Neural progenitor cell (in vitro differentiated cells): ENCODE measurements around the gene NDUFS8. TPM values are rescaled to one million over a fixed set of nuclear protein-coding genes. Genes with fewer than 3 reads are reported as not detected.

ENCODE experiments used
- DNase-seq: peaks from one replicate; pipeline ENCODE4 v3.0.0-alpha.2; 2016; ENCODE audit warnings: low spot score
- H2AFZ ChIP-seq: fragments of 200-600 bp; sonication (generic); replicated peaks from 2 replicates; pipeline ENCODE4 v1.6.1; 2016; ENCODE audit warnings: antibody characterized with exemption
- H3F3A ChIP-seq: fragments of 200-600 bp; sonication (generic); 2 replicates; pipeline ENCODE4 v1.6.1; 2016; ENCODE audit warnings: antibody characterized with exemption, low read depth
- H3K27ac ChIP-seq: fragments of 200-600 bp; sonication (generic); 2 replicates; pipeline ENCODE4 v1.5.1; 2016; ENCODE audit warnings: mild to moderate bottlenecking
- H3K27me3 ChIP-seq: fragments of 200-600 bp; sonication (generic); 2 replicates; pipeline ENCODE4 v1.6.1; 2016; ENCODE audit warnings: mild to moderate bottlenecking, moderate library complexity
- H3K36me3 ChIP-seq: fragments of 200-600 bp; sonication (generic); 2 replicates; pipeline ENCODE4 v1.5.1; 2016
- H3K4me1 ChIP-seq: fragments of 200-600 bp; sonication (generic); 2 replicates; pipeline ENCODE4 v1.6.1; 2016; ENCODE audit warnings: mixed run types
- H3K4me2 ChIP-seq: fragments of 200-600 bp; sonication (generic); 2 replicates; pipeline ENCODE4 v1.6.1; 2016
- H3K4me3 ChIP-seq: fragments of 200-600 bp; sonication (generic); 2 replicates; pipeline ENCODE4 v1.5.1; 2016
- H3K79me2 ChIP-seq: fragments of 200-600 bp; sonication (generic); 2 replicates; pipeline ENCODE4 v1.6.1; 2016; ENCODE audit warnings: low read depth
- H3K9ac ChIP-seq: fragments of 200-600 bp; sonication (generic); 2 replicates; pipeline ENCODE4 v1.6.1; 2016
- H3K9me3 ChIP-seq: fragments of 200-600 bp; sonication (generic); 2 replicates; pipeline ENCODE4 v1.5.1; 2016; ENCODE audit warnings: low read depth
- H4K20me1 ChIP-seq: fragments of 200-600 bp; sonication (generic); 2 replicates; pipeline ENCODE4 v1.6.1; 2016; ENCODE audit warnings: low read depth
- H3K27ac Mint-ChIP-seq: 3 replicates; pipeline ENCODE4 v1.8.0; 2021; ENCODE audit warnings: mixed read lengths
- H3K27me3 Mint-ChIP-seq: 2 replicates; pipeline ENCODE4 v1.8.0; 2022; ENCODE audit warnings: low read depth, mild to moderate bottlenecking, inconsistent platforms, moderate library complexity, mixed read lengths; ENCODE audit not compliant: insufficient read depth
- H3K36me3 Mint-ChIP-seq: 3 replicates; pipeline ENCODE4 v1.8.0; 2021; ENCODE audit warnings: mixed read lengths
- H3K4me1 Mint-ChIP-seq: 3 replicates; pipeline ENCODE4 v1.8.0; 2021; ENCODE audit warnings: mixed read lengths
- H3K4me3 Mint-ChIP-seq: 3 replicates; pipeline ENCODE4 v1.8.0; 2021; ENCODE audit warnings: mild to moderate bottlenecking, moderate library complexity, mixed read lengths
- H3K9me3 Mint-ChIP-seq: 3 replicates; pipeline ENCODE4 v1.8.0; 2020; ENCODE audit warnings: mixed read lengths
- EZH2 ChIP-seq: fragments of 200-600 bp; sonication (generic); IDR thresholded peaks from 2 replicates; pipeline ENCODE4 v1.6.1; 2017; ENCODE audit warnings: antibody characterized with exemption, mild to moderate bottlenecking, moderate library complexity
- EZH2phosphoT487 ChIP-seq: fragments of 200-600 bp; sonication (generic); IDR thresholded peaks from 2 replicates; pipeline ENCODE4 v1.6.1; 2017; ENCODE audit warnings: antibody characterized with exemption
- total RNA-seq: library from RNA; depleted of rRNA; stranded (reverse); fragments of >200 nt; gene quantifications from 2 replicates; pipeline ENCODE4 v1.2.3, GENCODE V29; 2015; ENCODE audit warnings: low replicate concordance
- TF ChIP-seq, protein P1 (sequence below): fragments of 200-600 bp; sonication (generic); IDR thresholded peaks from 2 replicates; pipeline ENCODE4 v1.5.1; 2017; ENCODE audit warnings: antibody characterized with exemption, mild to moderate bottlenecking

The NDUFS8 gene
- total RNA-seq, 1 donor from 2014 or later: 46.7 TPM

DNA sequence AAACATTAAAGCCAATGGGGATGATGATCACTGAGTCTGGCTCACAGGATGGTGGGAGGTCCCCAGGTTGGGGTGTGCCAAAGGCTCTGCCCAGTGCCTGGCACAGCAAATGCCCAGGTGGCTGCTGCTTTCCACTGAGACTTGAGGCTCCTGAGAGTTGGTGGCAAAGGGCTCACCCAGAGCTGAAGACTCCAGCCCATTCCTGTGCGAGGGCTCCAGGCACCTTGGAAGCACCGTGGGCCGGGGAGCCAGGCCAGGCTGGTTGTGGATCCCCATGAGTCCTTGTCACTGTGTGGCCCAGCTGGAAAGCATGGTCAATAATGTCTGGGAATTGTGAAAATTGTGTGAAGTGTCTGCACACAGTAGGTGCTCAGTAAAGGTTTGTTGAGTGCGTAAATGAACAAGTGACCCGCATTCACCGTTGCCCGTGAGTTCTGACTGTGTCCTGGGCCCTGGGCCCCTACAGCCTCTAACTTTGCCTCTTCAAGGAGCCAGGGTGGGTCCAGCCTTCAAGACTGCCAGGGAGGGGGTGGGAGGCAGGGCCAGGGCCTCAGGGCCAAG, 23.8 kb upstream of the NDUFS8 start:
- TF ChIP-seq, protein P1, sequence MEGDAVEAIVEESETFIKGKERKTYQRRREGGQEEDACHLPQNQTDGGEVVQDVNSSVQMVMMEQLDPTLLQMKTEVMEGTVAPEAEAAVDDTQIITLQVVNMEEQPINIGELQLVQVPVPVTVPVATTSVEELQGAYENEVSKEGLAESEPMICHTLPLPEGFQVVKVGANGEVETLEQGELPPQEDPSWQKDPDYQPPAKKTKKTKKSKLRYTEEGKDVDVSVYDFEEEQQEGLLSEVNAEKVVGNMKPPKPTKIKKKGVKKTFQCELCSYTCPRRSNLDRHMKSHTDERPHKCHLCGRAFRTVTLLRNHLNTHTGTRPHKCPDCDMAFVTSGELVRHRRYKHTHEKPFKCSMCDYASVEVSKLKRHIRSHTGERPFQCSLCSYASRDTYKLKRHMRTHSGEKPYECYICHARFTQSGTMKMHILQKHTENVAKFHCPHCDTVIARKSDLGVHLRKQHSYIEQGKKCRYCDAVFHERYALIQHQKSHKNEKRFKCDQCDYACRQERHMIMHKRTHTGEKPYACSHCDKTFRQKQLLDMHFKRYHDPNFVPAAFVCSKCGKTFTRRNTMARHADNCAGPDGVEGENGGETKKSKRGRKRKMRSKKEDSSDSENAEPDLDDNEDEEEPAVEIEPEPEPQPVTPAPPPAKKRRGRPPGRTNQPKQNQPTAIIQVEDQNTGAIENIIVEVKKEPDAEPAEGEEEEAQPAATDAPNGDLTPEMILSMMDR: no peak
- TF ChIP-seq EZH2phosphoT487 (no peak), EZH2 (no peak)
- Histone ChIP-seq H3K27me3 (peaks cover 29% of the 10 kb centered on the region), H3K4me2 (no peak overlapping the region), H3K9ac (no peak overlapping the region), H2AFZ (no peak overlapping the region), H3K27ac (no peak overlapping the region), H3K79me2 (no peaks in the 10 kb centered on the region), H3F3A (peaks cover 17% of the 10 kb centered on the region), H3K9me3 (no peaks in the 10 kb centered on the region), H3K4me3 (no peak overlapping the region), H3K4me1 (peaks cover 14% of the 10 kb centered on the region), H3K36me3 (no peaks in the 10 kb centered on the region), H4K20me1 (peaks cover 7% of the 10 kb centered on the region)
- Mint-ChIP-seq H3K9me3 (no peaks in the 10 kb centered on the region), H3K4me3 (no peak overlapping the region), H3K27ac (no peak overlapping the region), H3K27me3 (peaks cover 23% of the 10 kb centered on the region), H3K4me1 (peaks cover 44% of the 10 kb centered on the region), H3K36me3 (no peaks in the 10 kb centered on the region)
- DNase-seq: no peak

DNA sequence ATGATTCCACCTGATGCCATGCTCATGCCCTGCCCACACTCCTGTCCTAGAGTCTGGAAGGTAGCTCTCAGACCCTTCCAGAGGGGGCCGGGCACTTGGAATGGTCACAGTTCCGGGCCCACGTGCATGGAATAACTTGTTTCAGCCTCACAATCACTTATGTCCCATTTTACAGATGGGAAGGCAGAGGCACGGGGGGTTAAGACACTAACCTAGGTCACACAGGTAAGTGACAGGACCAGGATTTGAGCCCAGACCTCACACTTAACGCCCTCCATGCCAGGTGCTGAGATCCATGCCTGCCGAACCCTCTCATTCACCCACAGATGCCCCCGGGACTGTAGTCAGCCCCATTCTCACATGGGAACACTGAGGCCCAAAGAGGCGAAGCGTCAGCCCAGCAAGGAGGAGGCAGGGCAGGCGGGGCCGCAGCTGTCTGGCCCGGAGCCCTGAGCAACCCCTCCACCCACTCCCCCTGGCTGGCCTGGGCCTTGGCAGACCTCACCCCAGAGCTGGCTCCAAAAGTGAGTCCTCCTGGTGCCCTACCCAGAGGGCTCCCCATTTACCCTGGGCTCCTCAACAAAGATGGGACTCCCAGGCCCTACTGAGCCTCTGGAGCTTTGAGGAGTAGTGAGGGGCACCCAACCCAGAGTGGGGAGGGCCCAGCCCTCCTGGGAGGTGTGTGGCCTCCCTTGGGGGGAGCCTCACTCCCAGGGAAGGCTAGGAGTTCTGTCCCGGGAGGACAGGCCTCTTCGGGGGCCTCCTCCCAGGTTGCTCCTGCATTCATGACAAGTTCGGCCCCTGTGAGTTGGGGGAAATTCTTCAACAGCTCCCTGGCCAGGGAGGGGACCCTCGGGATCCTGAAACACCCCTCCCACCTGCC, 22.7 kb upstream of the NDUFS8 start:
- peaks cover 20% of the 10 kb centered on the region for H3K27me3 Mint-ChIP-seq
- Histone ChIP-seq H3K36me3 (no peaks in the 10 kb centered on the region), H3K4me2 (no peak overlapping the region), H4K20me1 (peaks cover 2% of the 10 kb centered on the region), H3K4me1 (peaks cover 14% of the 10 kb centered on the region), H3K27me3 (peaks cover 24% of the 10 kb centered on the region), H3K9ac (no peak overlapping the region), H2AFZ (no peak overlapping the region), H3K27ac (no peak overlapping the region), H3K79me2 (no peaks in the 10 kb centered on the region), H3K9me3 (no peaks in the 10 kb centered on the region), H3K4me3 (no peak overlapping the region), H3F3A (peaks cover 11% of the 10 kb centered on the region)
- H3K4me3 Mint-ChIP-seq: no peak overlapping the region
- TF ChIP-seq EZH2 (no peak), EZH2phosphoT487 (no peak)
- TF ChIP-seq, protein P1: no peak
- no peaks in the 10 kb centered on the region for H3K9me3 Mint-ChIP-seq
- H3K27ac Mint-ChIP-seq: no peak overlapping the region
- H3K4me1 Mint-ChIP-seq: peaks cover 46% of the 10 kb centered on the region
- DNase-seq: no peak
- no peaks in the 10 kb centered on the region for H3K36me3 Mint-ChIP-seq

DNA sequence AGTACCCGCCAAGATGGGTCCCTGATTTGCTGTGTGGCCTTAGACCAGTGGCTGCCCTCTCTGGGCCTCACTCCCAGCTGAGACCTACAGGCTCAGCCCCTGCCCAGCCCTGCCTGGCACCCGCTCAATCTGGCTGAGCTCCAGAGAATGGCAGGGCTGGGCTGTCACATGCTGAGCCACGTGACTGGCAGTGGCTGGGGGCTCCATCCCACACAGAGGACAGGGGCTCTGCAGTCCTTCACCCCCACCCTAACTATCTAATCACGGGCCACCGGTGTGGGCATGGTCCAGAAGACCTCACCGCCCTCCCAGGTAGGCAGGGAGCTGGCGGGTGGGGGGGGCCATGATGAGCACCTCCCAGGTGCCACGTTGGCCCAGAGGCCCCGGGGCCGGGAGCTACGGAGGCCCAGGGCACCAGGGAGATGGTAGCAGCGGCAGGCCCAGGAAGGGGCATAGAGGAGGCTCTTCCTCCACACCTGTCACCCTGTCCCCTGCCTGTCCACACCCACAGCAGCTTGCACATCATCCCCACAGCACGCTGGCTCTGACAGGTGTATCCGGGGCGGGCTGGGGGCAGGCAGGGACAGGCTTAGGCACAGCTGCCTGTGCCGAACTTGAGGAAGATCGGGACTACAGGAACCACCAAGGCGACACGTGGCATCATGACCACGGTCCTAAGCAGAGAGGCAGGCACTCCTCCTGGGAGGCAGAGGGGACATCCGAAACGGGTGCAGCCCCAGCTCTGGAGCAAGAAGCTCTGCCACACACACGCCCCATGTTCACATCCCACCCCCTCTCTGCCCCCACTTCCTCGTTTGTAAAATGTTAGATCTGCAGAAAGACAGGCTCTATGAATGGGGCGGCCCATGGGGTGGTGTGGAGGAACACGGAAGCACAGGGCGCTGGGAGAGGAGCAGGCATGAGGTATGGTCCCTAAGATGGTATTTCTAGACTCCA, 21.8 kb upstream of the NDUFS8 start:
- Mint-ChIP-seq H3K4me3 (no peak overlapping the region), H3K36me3 (no peaks in the 10 kb centered on the region), H3K27me3 (peaks cover 20% of the 10 kb centered on the region), H3K27ac (peak overlapping the region; percentile 78), H3K9me3 (no peaks in the 10 kb centered on the region), H3K4me1 (peaks cover 52% of the 10 kb centered on the region)
- no peaks in the 10 kb centered on the region for H3K36me3 ChIP-seq
- no peak overlapping the region for H3K9ac ChIP-seq
- H3K27me3 ChIP-seq: peaks cover 15% of the 10 kb centered on the region
- H4K20me1 ChIP-seq: no peaks in the 10 kb centered on the region
- no peak for DNase-seq
- no peak overlapping the region for H3K4me3 ChIP-seq
- H3K79me2 ChIP-seq: no peaks in the 10 kb centered on the region
- peaks cover 14% of the 10 kb centered on the region for H3K4me1 ChIP-seq
- no peak overlapping the region for H2AFZ ChIP-seq
- H3K27ac ChIP-seq: no peak overlapping the region
- TF ChIP-seq EZH2phosphoT487 (no peak), EZH2 (no peak)
- TF ChIP-seq, protein P1: no peak
- H3F3A ChIP-seq: peaks cover 8% of the 10 kb centered on the region
- H3K9me3 ChIP-seq: no peaks in the 10 kb centered on the region
- no peak overlapping the region for H3K4me2 ChIP-seq
